AG04450 (cell line): Measurements from ENCODE around the gene KCNQ1OT1. TPM values are rescaled to one million over a fixed set of nuclear protein-coding genes. Genes with fewer than 3 reads are reported as not detected.

Source experiments
- CTCF ChIA-PET: fragments of 300-600, 350-600 bp; formaldehyde crosslinking; extraction: SDS; loops from one replicate; lab custom pipeline; 2022; ENCODE audit warnings: antibody characterized with exemption, inconsistent platforms; lab: Charles Lee
- POLR2A ChIA-PET: fragments of 350-600 bp; formaldehyde crosslinking; extraction: SDS; loops from one replicate; lab custom pipeline; 2021; ENCODE audit warnings: antibody characterized with exemption, inconsistent platforms; lab: Yijun Ruan, JAX
- DNase-seq: peaks from one replicate; pipeline ENCODE4 v3.0.0-alpha.2; 2011; ENCODE audit warnings: low read depth, low spot score
- H3K27ac ChIP-seq: one replicate; pipeline ENCODE4 v1.5.1; 2012; ENCODE audit warnings: low read depth, low read length, control low read depth
- H3K27me3 ChIP-seq: one replicate; pipeline ENCODE4 v1.6.0; 2012; ENCODE audit warnings: low read length; ENCODE audit not compliant: control insufficient read depth, insufficient read depth
- H3K4me3 ChIP-seq: 2 replicates; pipeline ENCODE4 v1.5.1; 2011; ENCODE audit warnings: mild to moderate bottlenecking, low read depth, low read length, control low read depth
- H3K9me3 ChIP-seq: 2 replicates; pipeline ENCODE4 v1.5.1; 2012; ENCODE audit warnings: low read length; ENCODE audit not compliant: control insufficient read depth, insufficient read depth
- polyA plus RNA-seq: library from polyadenylated mRNA; depleted of rRNA; stranded (reverse); fragments of >200 nt; gene quantifications from 2 replicates; pipeline ENCODE4 v1.2.3, GENCODE V29; 2011
- TF ChIP-seq, protein P1 (sequence below): IDR thresholded peaks from 2 replicates; pipeline ENCODE4 v1.5.1; 2011; ENCODE audit warnings: low read depth, low read length, control low read depth, inconsistent platforms

KCNQ1OT1 gene
- polyA plus RNA-seq, 1 experiment: 0.33 TPM

GRCh38 chr11:2666828-2667570, 32.8 kb downstream of the KCNQ1OT1 start:
- ChIA-PET CTCF (no interaction called here), POLR2A (no interaction called here)
- Histone ChIP-seq H3K27ac (no peak overlapping the region), H3K4me3 (no peak overlapping the region), H3K9me3 (peaks cover 36% of the 10 kb centered on the region), H3K27me3 (peaks cover 12% of the 10 kb centered on the region)
- TF ChIP-seq, protein P1, sequence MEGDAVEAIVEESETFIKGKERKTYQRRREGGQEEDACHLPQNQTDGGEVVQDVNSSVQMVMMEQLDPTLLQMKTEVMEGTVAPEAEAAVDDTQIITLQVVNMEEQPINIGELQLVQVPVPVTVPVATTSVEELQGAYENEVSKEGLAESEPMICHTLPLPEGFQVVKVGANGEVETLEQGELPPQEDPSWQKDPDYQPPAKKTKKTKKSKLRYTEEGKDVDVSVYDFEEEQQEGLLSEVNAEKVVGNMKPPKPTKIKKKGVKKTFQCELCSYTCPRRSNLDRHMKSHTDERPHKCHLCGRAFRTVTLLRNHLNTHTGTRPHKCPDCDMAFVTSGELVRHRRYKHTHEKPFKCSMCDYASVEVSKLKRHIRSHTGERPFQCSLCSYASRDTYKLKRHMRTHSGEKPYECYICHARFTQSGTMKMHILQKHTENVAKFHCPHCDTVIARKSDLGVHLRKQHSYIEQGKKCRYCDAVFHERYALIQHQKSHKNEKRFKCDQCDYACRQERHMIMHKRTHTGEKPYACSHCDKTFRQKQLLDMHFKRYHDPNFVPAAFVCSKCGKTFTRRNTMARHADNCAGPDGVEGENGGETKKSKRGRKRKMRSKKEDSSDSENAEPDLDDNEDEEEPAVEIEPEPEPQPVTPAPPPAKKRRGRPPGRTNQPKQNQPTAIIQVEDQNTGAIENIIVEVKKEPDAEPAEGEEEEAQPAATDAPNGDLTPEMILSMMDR: no peak
- DNase-seq: no peak

- CTCF ChIA-PET: no interaction called here
- no peak for DNase-seq
Measured at GRCh38 chr11:2666401-2666741, 33.4 kb downstream of the KCNQ1OT1 start.

GRCh38 chr11:2665526-2666400, 34.0 kb downstream of the KCNQ1OT1 start:
- H3K27me3 ChIP-seq: peaks cover 12% of the 10 kb centered on the region
- no peak overlapping the region for H3K27ac ChIP-seq
- H3K9me3 ChIP-seq: peaks cover 49% of the 10 kb centered on the region
- ChIA-PET CTCF (no interaction called here), POLR2A (no interaction called here)
- DNase-seq: no peak
- TF ChIP-seq, protein P1: no peak
- H3K4me3 ChIP-seq: no peak overlapping the region

More at GRCh38 chr11:2666401-2666741, 33.4 kb downstream of the KCNQ1OT1 start:
- POLR2A ChIA-PET: no interaction called here
- Histone ChIP-seq H3K4me3 (no peak overlapping the region), H3K27me3 (peaks cover 13% of the 10 kb centered on the region), H3K27ac (no peak overlapping the region), H3K9me3 (peaks cover 43% of the 10 kb centered on the region)
- TF ChIP-seq, protein P1: no peak

- TF ChIP-seq, protein P1: no peak
- H3K9me3 ChIP-seq: peaks cover 52% of the 10 kb centered on the region
- no peak overlapping the region for H3K27ac ChIP-seq
- DNase-seq: no peak
- POLR2A ChIA-PET: no interaction called here
- H3K27me3 ChIP-seq: peaks cover 15% of the 10 kb centered on the region
- CTCF ChIA-PET: no interaction called here
- no peak overlapping the region for H3K4me3 ChIP-seq
Measured at GRCh38 chr11:2664791-2665525, 34.8 kb downstream of the KCNQ1OT1 start.
